Subcutaneous abdominal adipose tissue (tissue), 5 donors: ENCODE results near the gene INPP5A.
A peak's percentile ranks its signal among the peaks of the same experiment; 100 is the strongest.

Source experiments
- H3K27ac ChIP-seq: one replicate; pipeline ENCODE4 v1.7.0; 2013; ENCODE audit warnings: low read depth, mild to moderate bottlenecking, inconsistent platforms, low read length, moderate library complexity
- H3K27me3 ChIP-seq, 5 donors: one replicate each; pipeline ENCODE4 v1.7.0; 2013; ENCODE audit warnings: low read length in 5 of 5, inconsistent platforms in 1 of 5; ENCODE audit not compliant: control insufficient read depth in 5 of 5, insufficient read depth in 4 of 5
- H3K36me3 ChIP-seq, 5 donors: one replicate each; pipeline ENCODE4 v1.7.0; 2013; ENCODE audit warnings: low read length in 5 of 5; ENCODE audit not compliant: control insufficient read depth in 5 of 5, insufficient read depth in 5 of 5
- H3K4me1 ChIP-seq, 5 donors: one replicate each; pipeline ENCODE4 v1.7.0; 2013; ENCODE audit warnings: low read length in 5 of 5, mild to moderate bottlenecking in 3 of 5, moderate library complexity in 1 of 5; ENCODE audit not compliant: control insufficient read depth in 5 of 5, insufficient read depth in 5 of 5
- H3K4me3 ChIP-seq, 5 donors: one replicate each; pipeline ENCODE4 v1.7.0; 2013; ENCODE audit warnings: low read length in 5 of 5, low read depth in 1 of 5
- H3K9ac ChIP-seq, 5 donors: one replicate each; pipeline ENCODE4 v1.7.0; 2013; ENCODE audit warnings: low read length in 5 of 5, mild to moderate bottlenecking in 4 of 5, moderate library complexity in 3 of 5
- H3K9me3 ChIP-seq, 5 donors: one replicate each; pipeline ENCODE4 v1.7.0; 2013; ENCODE audit warnings: low read length in 5 of 5; ENCODE audit not compliant: control insufficient read depth in 5 of 5
- donor health status: healthy.
- donor health status: healthy.
- donor health status: healthy.
- donor health status: healthy.
- donor health status: healthy.

INPP5A gene

GRCh38 chr10:132590094-132590751 lies 52.6 kb downstream of the INPP5A start:
- Histone ChIP-seq H3K4me1 (peaks cover 18 to 74% (median 56%) of the 10 kb centered on the region in 5 donors), H3K27ac (no peak overlapping the region), H3K9me3 (no peaks in the 10 kb centered on the region), H3K9ac (no peak overlapping the region), H3K36me3 (no peaks in the 10 kb centered on the region), H3K27me3 (no peaks in the 10 kb centered on the region), H3K4me3 (no peak overlapping the region)

GRCh38 chr10:132590752-132591121 lies 53.1 kb downstream of the INPP5A start:
- Histone ChIP-seq H3K9ac (no peak overlapping the region), H3K4me3 (no peak overlapping the region), H3K27ac (no peak overlapping the region), H3K9me3 (no peaks in the 10 kb centered on the region), H3K27me3 (no peaks in the 10 kb centered on the region), H3K36me3 (no peaks in the 10 kb centered on the region), H3K4me1 (peaks cover 18 to 70% (median 56%) of the 10 kb centered on the region in 5 donors)

GRCh38 chr10:132591166-132591971 lies 53.8 kb downstream of the INPP5A start:
- Histone ChIP-seq H3K36me3 (no peaks in the 10 kb centered on the region), H3K9ac (no peak overlapping the region), H3K4me1 (peaks cover 18 to 63% (median 50%) of the 10 kb centered on the region in 5 donors), H3K4me3 (no peak overlapping the region), H3K27me3 (no peaks in the 10 kb centered on the region), H3K9me3 (no peaks in the 10 kb centered on the region), H3K27ac (no peak overlapping the region)

- Histone ChIP-seq H3K27ac (no peak overlapping the region), H3K4me1 (peaks cover 15 to 52% (median 35%) of the 10 kb centered on the region in 5 donors), H3K9ac (no peak overlapping the region), H3K4me3 (no peak overlapping the region), H3K9me3 (no peaks in the 10 kb centered on the region), H3K36me3 (no peaks in the 10 kb centered on the region), H3K27me3 (no peaks in the 10 kb centered on the region)
Measured at GRCh38 chr10:132592790-132593383, 55.3 kb downstream of the INPP5A start.

- H3K4me3 ChIP-seq: no peak overlapping the region
- H3K27ac ChIP-seq: no peak overlapping the region
- no peaks in the 10 kb centered on the region for H3K36me3 ChIP-seq
- H3K4me1 ChIP-seq: peaks cover 12 to 47% (median 30%) of the 10 kb centered on the region in 5 donors
- H3K9ac ChIP-seq: no peak overlapping the region
- H3K27me3 ChIP-seq: no peaks in the 10 kb centered on the region
- H3K9me3 ChIP-seq: no peaks in the 10 kb centered on the region
Measured at GRCh38 chr10:132593389-132593788, 55.8 kb downstream of the INPP5A start.

GRCh38 chr10:132593900-132594876 lies 56.6 kb downstream of the INPP5A start:
- Histone ChIP-seq H3K9ac (no peak overlapping the region), H3K27ac (no peak overlapping the region), H3K4me3 (peak overlapping the region in 1 of 5 donors; percentile 7), H3K4me1 (peaks cover 7 to 39% (median 22%) of the 10 kb centered on the region in 5 donors), H3K9me3 (no peaks in the 10 kb centered on the region), H3K27me3 (no peaks in the 10 kb centered on the region), H3K36me3 (no peaks in the 10 kb centered on the region)

GRCh38 chr10:132595021-132595420 lies 57.4 kb downstream of the INPP5A start:
- H3K27ac ChIP-seq: no peak overlapping the region
- H3K4me3 ChIP-seq: no peak overlapping the region
- H3K36me3 ChIP-seq: no peaks in the 10 kb centered on the region
- H3K9ac ChIP-seq: no peak overlapping the region
- H3K4me1 ChIP-seq: peaks cover 6 to 31% (median 16%) of the 10 kb centered on the region in 5 donors
- no peaks in the 10 kb centered on the region for H3K9me3 ChIP-seq
- H3K27me3 ChIP-seq: no peaks in the 10 kb centered on the region

- Histone ChIP-seq H3K27me3 (no peaks in the 10 kb centered on the region), H3K9ac (no peak overlapping the region), H3K27ac (no peak overlapping the region), H3K4me1 (peaks cover 6 to 31% (median 16%) of the 10 kb centered on the region in 5 donors), H3K9me3 (peaks cover 0 to 6% (median 0%) of the 10 kb centered on the region in 5 donors), H3K4me3 (no peak overlapping the region), H3K36me3 (no peaks in the 10 kb centered on the region)
Measured at GRCh38 chr10:132595854-132596253, 58.3 kb downstream of the INPP5A start.

- no peaks in the 10 kb centered on the region for H3K27me3 ChIP-seq
- H3K9me3 ChIP-seq: peaks cover 0 to 6% (median 2%) of the 10 kb centered on the region in 5 donors
- peaks cover 7 to 27% (median 20%) of the 10 kb centered on the region in 5 donors for H3K4me1 ChIP-seq
- H3K27ac ChIP-seq: no peak overlapping the region
- H3K4me3 ChIP-seq: no peak overlapping the region
- no peaks in the 10 kb centered on the region for H3K36me3 ChIP-seq
- H3K9ac ChIP-seq: no peak overlapping the region
Measured at GRCh38 chr10:132596742-132597279, 59.2 kb downstream of the INPP5A start.
